ENCODE measurements around the gene VRK3.

Gene VRK3

GRCh38 chr19:50061650-50062049, 36.5 kb upstream of the VRK3 start:
- Histone ChIP-seq H3K27ac (no peak overlapping the region), H4K20me1 (ENCODE audit: insufficient read depth) (no peaks in the 10 kb centered on the region), H3K4me3 (IDR thresholded peaks at IDR 0.05; ENCODE audit: insufficient read depth, low read depth, low read length) (no peak overlapping the region), H2AFZ (ENCODE audit: low read depth) (no peak overlapping the region), H3K4me2 (no peak overlapping the region), H3K36me3 (ENCODE audit: insufficient read depth) (no peaks in the 10 kb centered on the region), H3K79me2 (ENCODE audit: insufficient read depth, low read depth) (no peaks in the 10 kb centered on the region), H3K4me1 (ENCODE audit: low read depth, poor library complexity, severe bottlenecking) (no peaks in the 10 kb centered on the region), H3K27me3 (ENCODE audit: insufficient read depth, low read depth) (peaks cover 18% of the 10 kb centered on the region), H3K9ac (no peak overlapping the region)
- no peak for TF ChIP-seq CTCF (conservative IDR thresholded peaks at IDR 0.05; ENCODE audit: low read depth, low read length)

- H2AFZ ChIP-seq (ENCODE audit: low read depth): no peak overlapping the region
- H4K20me1 ChIP-seq (ENCODE audit: insufficient read depth): no peaks in the 10 kb centered on the region
- H3K36me3 ChIP-seq (ENCODE audit: insufficient read depth): no peaks in the 10 kb centered on the region
- no peak for TF ChIP-seq CTCF (conservative IDR thresholded peaks at IDR 0.05; ENCODE audit: low read depth, low read length)
- no peak overlapping the region for H3K9ac ChIP-seq
- H3K27me3 ChIP-seq (ENCODE audit: insufficient read depth, low read depth): peaks cover 5% of the 10 kb centered on the region; the same call in 1 of the 2 replicates
- no peak overlapping the region for H3K27ac ChIP-seq
- no peak overlapping the region for H3K4me2 ChIP-seq
- H3K4me3 ChIP-seq (IDR thresholded peaks at IDR 0.05; ENCODE audit: insufficient read depth, low read depth, low read length): no peak overlapping the region
- H3K4me1 ChIP-seq (ENCODE audit: low read depth, poor library complexity, severe bottlenecking): no peaks in the 10 kb centered on the region
- no peaks in the 10 kb centered on the region for H3K79me2 ChIP-seq (ENCODE audit: insufficient read depth, low read depth)
Measured at GRCh38 chr19:50060107-50060506, 34.9 kb upstream of the VRK3 start.

GRCh38 chr19:50059045-50059444, 33.9 kb upstream of the VRK3 start:
- Histone ChIP-seq H3K36me3 (ENCODE audit: insufficient read depth) (no peaks in the 10 kb centered on the region), H3K27ac (no peak overlapping the region), H3K4me1 (ENCODE audit: low read depth, poor library complexity, severe bottlenecking) (no peaks in the 10 kb centered on the region), H3K4me3 (IDR thresholded peaks at IDR 0.05; ENCODE audit: insufficient read depth, low read depth, low read length) (no peak overlapping the region), H3K79me2 (ENCODE audit: insufficient read depth, low read depth) (no peaks in the 10 kb centered on the region), H3K4me2 (no peak overlapping the region), H2AFZ (ENCODE audit: low read depth) (no peak overlapping the region), H3K27me3 (ENCODE audit: insufficient read depth, low read depth) (peaks cover 3% of the 10 kb centered on the region; the same call in 1 of the 2 replicates), H4K20me1 (ENCODE audit: insufficient read depth) (no peaks in the 10 kb centered on the region), H3K9ac (no peak overlapping the region)
- TF ChIP-seq CTCF (conservative IDR thresholded peaks at IDR 0.05; ENCODE audit: low read depth, low read length): no peak

- no peak overlapping the region for H3K9ac ChIP-seq
- no peaks in the 10 kb centered on the region for H3K36me3 ChIP-seq (ENCODE audit: insufficient read depth)
- no peak overlapping the region for H2AFZ ChIP-seq (ENCODE audit: low read depth)
- no peak overlapping the region for H3K27ac ChIP-seq
- H3K79me2 ChIP-seq (ENCODE audit: insufficient read depth, low read depth): no peaks in the 10 kb centered on the region
- no peaks in the 10 kb centered on the region; the same call in 1 of the 2 replicates for H3K27me3 ChIP-seq (ENCODE audit: insufficient read depth, low read depth)
- H3K4me1 ChIP-seq (ENCODE audit: low read depth, poor library complexity, severe bottlenecking): no peaks in the 10 kb centered on the region
- TF ChIP-seq CTCF (conservative IDR thresholded peaks at IDR 0.05; ENCODE audit: low read depth, low read length): no peak
- H4K20me1 ChIP-seq (ENCODE audit: insufficient read depth): no peaks in the 10 kb centered on the region
- no peak overlapping the region for H3K4me3 ChIP-seq (IDR thresholded peaks at IDR 0.05; ENCODE audit: insufficient read depth, low read depth, low read length)
- H3K4me2 ChIP-seq: no peak overlapping the region
Measured at GRCh38 chr19:50058425-50058824, 33.3 kb upstream of the VRK3 start.
